ENCODE results near the gene MAGEA9B. TPM values are rescaled to one million over a fixed set of nuclear protein-coding genes. Genes with fewer than 3 reads are reported as not detected.
A peak's percentile ranks its signal among the peaks of the same experiment; 100 is the strongest.
"Not testable (repeated sequence)": the region's sequence is repeated elsewhere in the genome, so short reads cannot be mapped to it uniquely, and the experiment has no call there.

MAGEA9B gene
- polyA plus RNA-seq, 6 donors from 2014 or later: not detected

DNA sequence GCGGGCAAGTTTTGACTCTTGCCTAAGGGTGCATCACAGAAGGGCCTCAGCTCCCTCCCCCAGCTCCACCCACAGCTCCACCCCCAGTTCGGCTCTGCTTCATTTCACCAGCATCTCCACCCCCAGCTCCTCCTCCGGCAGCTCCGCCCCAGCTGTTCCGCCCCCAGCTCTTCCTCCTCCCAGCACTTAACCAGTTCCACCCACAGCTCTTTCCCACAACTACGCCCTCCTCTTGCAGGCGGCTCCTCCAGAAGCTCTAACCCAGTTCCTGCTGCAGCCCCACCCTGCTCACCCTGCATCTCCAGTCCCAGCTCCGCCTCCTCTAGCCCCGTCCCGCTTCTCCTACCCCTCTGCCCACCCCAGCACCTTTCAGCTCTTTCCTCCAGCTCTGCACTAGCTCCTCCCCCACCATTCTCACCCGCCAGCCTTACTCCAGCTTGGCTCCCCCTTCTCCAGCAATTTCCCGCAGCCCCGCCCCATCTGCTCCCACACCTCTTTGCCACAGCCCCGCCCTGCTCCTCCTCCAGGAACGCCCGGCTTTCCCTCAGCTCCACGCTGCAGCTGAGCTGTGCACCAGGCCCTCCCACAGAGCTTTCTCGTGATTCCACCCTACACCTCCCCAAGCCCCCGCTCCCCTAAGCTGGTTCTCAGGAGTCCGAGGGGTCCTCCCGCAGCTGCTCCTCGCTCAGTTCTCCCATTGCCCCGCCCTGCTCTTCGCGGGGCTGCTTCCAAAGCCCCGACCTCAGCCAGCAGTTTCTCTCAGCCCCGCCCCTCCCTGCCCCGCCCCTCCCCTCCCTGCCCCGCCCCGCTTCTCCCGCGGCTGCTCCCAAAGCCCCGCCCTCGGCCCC lies 47.8 kb downstream of the MAGEA9B start:
- Mint-ChIP-seq H3K36me3 (peaks cover 0 to 11% of the 10 kb centered on the region in 2 donors), H3K4me1 (peaks cover 0 to 31% (median 10%) of the 10 kb centered on the region in 3 donors), H3K9me3 (peaks cover 0 to 3% (median 0%) of the 10 kb centered on the region in 7 donors), H3K27ac (peak overlapping the region; percentile 95 to 99 (median 97)), H3K27me3 (no peaks in the 10 kb centered on the region), H3K4me3 (peak overlapping the region; percentile 78 to 97 (median 92))
- peak; percentile 80 for DNase-seq
- ATAC-seq (ENCODE audit: low read depth in 2 of 2): peak; percentile 43 to 44

GRCh38 chrX:149537474-149537873 lies 49.8 kb downstream of the MAGEA9B start:
- H3K27me3 Mint-ChIP-seq; H3K9me3 Mint-ChIP-seq; H3K4me3 Mint-ChIP-seq; H3K27ac Mint-ChIP-seq; ATAC-seq (ENCODE audit: low read depth in 2 of 2); DNase-seq: not testable (repeated sequence)
- H3K4me1 Mint-ChIP-seq: peaks cover 0 to 31% (median 10%) of the 10 kb centered on the region in 3 donors
- H3K36me3 Mint-ChIP-seq: peaks cover 0 to 12% of the 10 kb centered on the region in 2 donors

GRCh38 chrX:149534926-149535602 lies 52.2 kb downstream of the MAGEA9B start:
- Mint-ChIP-seq H3K36me3 (peaks cover 0 to 12% of the 10 kb centered on the region in 2 donors), H3K4me1 (peaks cover 5 to 24% (median 8%) of the 10 kb centered on the region in 3 donors), H3K4me3 (peak overlapping the region in 1 of 8 donors; percentile 66), H3K27ac (peak overlapping the region in 2 of 6 donors; percentile 60 to 71)
- H3K27me3 Mint-ChIP-seq; DNase-seq; ATAC-seq (ENCODE audit: low read depth in 2 of 2); H3K9me3 Mint-ChIP-seq: not testable (repeated sequence)

DNA sequence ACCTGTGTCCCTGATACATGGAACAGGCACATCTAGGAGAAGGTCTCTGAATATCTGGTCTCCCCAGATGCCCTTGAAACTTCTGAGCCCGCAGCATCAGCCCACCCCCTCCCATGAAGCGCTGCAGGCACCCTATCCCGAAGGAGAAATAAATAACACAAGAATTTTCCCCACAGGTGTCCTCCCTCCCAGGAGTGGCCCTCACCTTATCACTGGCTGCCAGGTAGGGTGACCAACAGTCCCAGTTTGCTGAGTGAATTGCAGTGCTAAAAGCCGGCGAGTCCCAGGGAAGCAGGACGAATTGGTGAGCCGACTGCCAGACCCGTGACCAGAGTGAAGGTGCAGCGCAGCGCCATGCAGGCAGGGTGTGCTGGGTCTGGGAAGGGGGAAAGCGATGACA lies 53.3 kb downstream of the MAGEA9B start:
- DNase-seq; H3K27ac Mint-ChIP-seq; H3K27me3 Mint-ChIP-seq; H3K9me3 Mint-ChIP-seq; H3K4me3 Mint-ChIP-seq; ATAC-seq (ENCODE audit: low read depth in 2 of 2): not testable (repeated sequence)
- Mint-ChIP-seq H3K36me3 (peaks cover 0 to 12% of the 10 kb centered on the region in 2 donors), H3K4me1 (peaks cover 4 to 17% (median 5%) of the 10 kb centered on the region in 3 donors)

- not testable (repeated sequence) for DNase-seq; H3K27me3 Mint-ChIP-seq; H3K27ac Mint-ChIP-seq; ATAC-seq (ENCODE audit: low read depth in 2 of 2); H3K4me3 Mint-ChIP-seq; H3K9me3 Mint-ChIP-seq
- Mint-ChIP-seq H3K4me1 (peaks cover 3 to 14% (median 5%) of the 10 kb centered on the region in 3 donors), H3K36me3 (peaks cover 0 to 12% of the 10 kb centered on the region in 2 donors)
These were observed 54.4 kb downstream of the MAGEA9B start for GRCh38 chrX:149532868-149533267.

Other genes starting within 250 kb of the MAGEA9B start
- 100 to 1,000 TPM in 1 of 6 donors, 10 to 100 TPM in 5; 71.1 to 106 (median 77.5) TPM for gene IDS, start 82.2 kb downstream of the MAGEA9B start, polyA plus RNA-seq (ENCODE audit: low read depth in 6 of 6)
- 10 to 100 TPM; 10.6 to 27.8 (median 23.2) TPM for gene EOLA1, start 46.4 kb downstream of the MAGEA9B start, polyA plus RNA-seq (ENCODE audit: low read depth in 6 of 6)
- not detected for gene HSFX3, start 37.5 kb downstream of the MAGEA9B start, polyA plus RNA-seq (ENCODE audit: low read depth in 6 of 6)
- under 1 TPM in 3 of 6 donors, not detected in 3; 0.18 to 0.72 (median 0.30) TPM for gene HSFX2, start 7.9 kb upstream of the MAGEA9B start, polyA plus RNA-seq (ENCODE audit: low read depth in 6 of 6)
- gene TMEM185A, start 44.3 kb upstream of the MAGEA9B start, polyA plus RNA-seq (ENCODE audit: low read depth in 6 of 6): 10 to 100 TPM in 5 of 6 donors, 1 to 10 TPM in 1; 9.1 to 23.7 (median 16.7) TPM
- not detected for gene MAGEA11, start 124.6 kb upstream of the MAGEA9B start, polyA plus RNA-seq (ENCODE audit: low read depth in 6 of 6)
- gene HSFX1, start 186.6 kb upstream of the MAGEA9B start, polyA plus RNA-seq (ENCODE audit: low read depth in 6 of 6): under 1 TPM in 2 of 6 donors, not detected in 4; 0.24 to 0.32 TPM
- not detected for gene MAGEA9, start 194.5 kb upstream of the MAGEA9B start, polyA plus RNA-seq (ENCODE audit: low read depth in 6 of 6)